IMR-90 (cell line): Measurements from ENCODE around the gene EPS15.

ENCODE experiments used
- MXI1 ChIP-seq: IDR thresholded peaks from 2 replicates; pipeline ENCODE4 v1.6.1; 2012; ENCODE audit warnings: low read depth, mild to moderate bottlenecking, low read length, moderate library complexity, borderline replicate concordance
- POLR2A ChIP-seq: IDR thresholded peaks from 2 replicates; pipeline ENCODE4 v1.6.1; 2012; ENCODE audit warnings: mild to moderate bottlenecking, low read depth, low read length
- TF ChIP-seq, protein P1 (sequence below): conservative IDR thresholded peaks from 2 replicates; pipeline ENCODE4 v1.5.1; 2012; ENCODE audit warnings: mild to moderate bottlenecking, low read depth, low read length, improper control_type of control experiment

DNA sequence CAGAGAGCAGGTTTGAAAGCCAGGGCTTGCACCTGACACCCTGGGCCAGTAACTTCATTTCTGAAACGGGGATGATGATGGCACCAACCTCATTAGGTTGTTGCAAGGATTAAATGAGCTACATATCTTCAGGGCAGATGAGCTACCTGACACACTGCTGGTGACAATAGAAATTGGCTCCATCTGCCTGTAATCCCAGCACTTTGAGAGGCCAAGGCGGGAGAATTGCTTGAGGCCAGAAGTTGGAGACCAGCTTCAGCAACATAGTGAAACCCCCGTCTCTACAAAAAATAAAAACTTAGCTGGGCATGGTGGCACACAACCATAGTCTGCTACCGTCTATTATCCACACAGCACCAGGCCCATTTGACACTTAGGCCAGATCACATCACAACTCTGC lies 182.4 kb downstream of the EPS15 start:
- TF ChIP-seq POLR2A (no peak), MXI1 (no peak)
- TF ChIP-seq, protein P1, sequence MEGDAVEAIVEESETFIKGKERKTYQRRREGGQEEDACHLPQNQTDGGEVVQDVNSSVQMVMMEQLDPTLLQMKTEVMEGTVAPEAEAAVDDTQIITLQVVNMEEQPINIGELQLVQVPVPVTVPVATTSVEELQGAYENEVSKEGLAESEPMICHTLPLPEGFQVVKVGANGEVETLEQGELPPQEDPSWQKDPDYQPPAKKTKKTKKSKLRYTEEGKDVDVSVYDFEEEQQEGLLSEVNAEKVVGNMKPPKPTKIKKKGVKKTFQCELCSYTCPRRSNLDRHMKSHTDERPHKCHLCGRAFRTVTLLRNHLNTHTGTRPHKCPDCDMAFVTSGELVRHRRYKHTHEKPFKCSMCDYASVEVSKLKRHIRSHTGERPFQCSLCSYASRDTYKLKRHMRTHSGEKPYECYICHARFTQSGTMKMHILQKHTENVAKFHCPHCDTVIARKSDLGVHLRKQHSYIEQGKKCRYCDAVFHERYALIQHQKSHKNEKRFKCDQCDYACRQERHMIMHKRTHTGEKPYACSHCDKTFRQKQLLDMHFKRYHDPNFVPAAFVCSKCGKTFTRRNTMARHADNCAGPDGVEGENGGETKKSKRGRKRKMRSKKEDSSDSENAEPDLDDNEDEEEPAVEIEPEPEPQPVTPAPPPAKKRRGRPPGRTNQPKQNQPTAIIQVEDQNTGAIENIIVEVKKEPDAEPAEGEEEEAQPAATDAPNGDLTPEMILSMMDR: no peak
